Measurements from ENCODE around the gene TTLL7. TPM values are rescaled to one million over a fixed set of nuclear protein-coding genes. Genes with fewer than 3 reads are reported as not detected.
A peak's percentile ranks its signal among the peaks of the same experiment; 100 is the strongest.

Gene TTLL7
- total RNA-seq, 1 donor = 9.1 TPM

GRCh38 chr1:83934550-83934949, 64.4 kb downstream of the TTLL7 start:
- no peak overlapping the region for H3K4me3 ChIP-seq (ENCODE audit: low read depth, low read length)
- no peak for TF ChIP-seq CTCF (IDR thresholded peaks at IDR 0.05; ENCODE audit: insufficient read depth, low read depth, low read length)
- no peak for DNase-seq (ENCODE audit: low read depth)

- DNase-seq (ENCODE audit: low read depth) = no peak
- no peak overlapping the region for H3K4me3 ChIP-seq (ENCODE audit: low read depth, low read length)
- no peak for TF ChIP-seq CTCF (IDR thresholded peaks at IDR 0.05; ENCODE audit: insufficient read depth, low read depth, low read length)
Observed at GRCh38 chr1:83932693-83933092, 66.2 kb downstream of the TTLL7 start.

- no peak for DNase-seq (ENCODE audit: low read depth)
- TF ChIP-seq CTCF (IDR thresholded peaks at IDR 0.05; ENCODE audit: insufficient read depth, low read depth, low read length) = no peak
- no peak overlapping the region for H3K4me3 ChIP-seq (ENCODE audit: low read depth, low read length)
Observed at GRCh38 chr1:83932281-83932680, 66.7 kb downstream of the TTLL7 start.

GRCh38 chr1:83931658-83932253, 67.2 kb downstream of the TTLL7 start:
- peak; percentile 63 for DNase-seq (ENCODE audit: low read depth)
- peak; percentile 78 for TF ChIP-seq CTCF (IDR thresholded peaks at IDR 0.05; ENCODE audit: insufficient read depth, low read depth, low read length)
- H3K4me3 ChIP-seq (ENCODE audit: low read depth, low read length) = no peak overlapping the region

- no peak for TF ChIP-seq CTCF (IDR thresholded peaks at IDR 0.05; ENCODE audit: insufficient read depth, low read depth, low read length)
- peak; percentile 58 for DNase-seq (ENCODE audit: low read depth)
Observed at GRCh38 chr1:83929184-83929583, 69.7 kb downstream of the TTLL7 start.

GRCh38 chr1:83928396-83928795, 70.5 kb downstream of the TTLL7 start:
- DNase-seq (ENCODE audit: low read depth) = no peak
- H3K4me3 ChIP-seq (ENCODE audit: low read depth, low read length) = no peak overlapping the region
- no peak for TF ChIP-seq CTCF (IDR thresholded peaks at IDR 0.05; ENCODE audit: insufficient read depth, low read depth, low read length)

More at GRCh38 chr1:83929184-83929583, 69.7 kb downstream of the TTLL7 start:
- H3K4me3 ChIP-seq (ENCODE audit: low read depth, low read length) = no peak overlapping the region

- no peak for DNase-seq (ENCODE audit: low read depth)
- no peak overlapping the region for H3K4me3 ChIP-seq (ENCODE audit: low read depth, low read length)
- TF ChIP-seq CTCF (IDR thresholded peaks at IDR 0.05; ENCODE audit: insufficient read depth, low read depth, low read length) = no peak
Observed at GRCh38 chr1:83927701-83928100, 71.2 kb downstream of the TTLL7 start.
